H9 (cell line): ENCODE measurements around the gene C16orf95. TPM values are rescaled to one million over a fixed set of nuclear protein-coding genes. Genes with fewer than 3 reads are reported as not detected.

Experiments
- DNase-seq: peaks from one replicate; pipeline ENCODE4 v3.0.0-alpha.2; 2017
- H2AFZ ChIP-seq: one replicate; pipeline ENCODE4 v1.6.1; 2013; ENCODE audit warnings: mild to moderate bottlenecking, low read length, control low read depth, moderate library complexity
- H2AK5ac ChIP-seq: 2 replicates; pipeline ENCODE4 v1.6.1; 2013; ENCODE audit warnings: low read length, control low read depth, mixed read lengths; ENCODE audit not compliant: insufficient read length
- H2BK120ac ChIP-seq: one replicate; pipeline ENCODE4 v1.6.1; 2013; ENCODE audit warnings: low read depth, mild to moderate bottlenecking, low read length, control low read depth, inconsistent platforms; ENCODE audit not compliant: poor library complexity, severe bottlenecking
- H2BK12ac ChIP-seq: 2 replicates; pipeline ENCODE4 v1.6.1; 2013; ENCODE audit warnings: low read length, control low read depth, mixed read lengths, low read depth; ENCODE audit not compliant: insufficient read length
- H2BK15ac ChIP-seq: 2 replicates; pipeline ENCODE4 v1.6.1; 2013; ENCODE audit warnings: low read depth, low read length, control low read depth
- H2BK20ac ChIP-seq: one replicate; pipeline ENCODE4 v1.6.1; 2013; ENCODE audit warnings: low read depth, mild to moderate bottlenecking, low read length, control low read depth, inconsistent platforms; ENCODE audit not compliant: poor library complexity, severe bottlenecking
- H2BK5ac ChIP-seq: 2 replicates; pipeline ENCODE4 v1.6.1; 2013; ENCODE audit warnings: low read length, control low read depth, mixed read lengths; ENCODE audit not compliant: insufficient read length
- H3K14ac ChIP-seq: 2 replicates; pipeline ENCODE4 v1.6.1; 2013; ENCODE audit warnings: low read length, control low read depth; ENCODE audit not compliant: insufficient read depth
- H3K18ac ChIP-seq: 2 replicates; pipeline ENCODE4 v1.6.1; 2013; ENCODE audit warnings: low read depth, mild to moderate bottlenecking, mixed read lengths, low read length, control low read depth; ENCODE audit not compliant: insufficient read length
- H3K23ac ChIP-seq: 2 replicates; pipeline ENCODE4 v1.6.1; 2013; ENCODE audit warnings: low read length, control low read depth, mixed read lengths, low read depth; ENCODE audit not compliant: insufficient read length
- H3K23me2 ChIP-seq: 2 replicates; pipeline ENCODE4 v1.6.1; 2013; ENCODE audit warnings: low read depth, mild to moderate bottlenecking, mixed read lengths, low read length, control low read depth; ENCODE audit not compliant: insufficient read length, poor library complexity, severe bottlenecking
- H3K27ac ChIP-seq: 2 replicates; pipeline ENCODE4 v1.5.1; 2013; ENCODE audit warnings: low read length, control low read depth, mixed read lengths, low read depth; ENCODE audit not compliant: insufficient read length
- H3K27me3 ChIP-seq: 2 replicates; pipeline ENCODE4 v1.6.1; 2013; ENCODE audit warnings: low read length, control low read depth, inconsistent platforms; ENCODE audit not compliant: insufficient read depth
- H3K4ac ChIP-seq: 2 replicates; pipeline ENCODE4 v1.6.1; 2013; ENCODE audit warnings: low read depth, mild to moderate bottlenecking, control low read depth, inconsistent platforms, low read length, moderate library complexity
- H3K4me1 ChIP-seq: 2 replicates; pipeline ENCODE4 v1.6.1; 2013; ENCODE audit warnings: low read length, control low read depth, inconsistent platforms; ENCODE audit not compliant: insufficient read depth
- H3K4me2 ChIP-seq: 2 replicates; pipeline ENCODE4 v1.6.1; 2013; ENCODE audit warnings: low read length, control low read depth, mixed read lengths; ENCODE audit not compliant: insufficient read length, insufficient read depth
- H3K56ac ChIP-seq: 2 replicates; pipeline ENCODE4 v1.6.1; 2013; ENCODE audit warnings: low read depth, mild to moderate bottlenecking, mixed read lengths, low read length, control low read depth; ENCODE audit not compliant: insufficient read length
- H3K79me1 ChIP-seq: 2 replicates; pipeline ENCODE4 v1.6.1; 2013; ENCODE audit warnings: low read depth, mild to moderate bottlenecking, moderate library complexity, low read length, control low read depth, inconsistent platforms; ENCODE audit not compliant: insufficient read depth, poor library complexity, severe bottlenecking
- H3K79me2 ChIP-seq: 2 replicates; pipeline ENCODE4 v1.6.1; 2013; ENCODE audit warnings: low read length, control low read depth, inconsistent platforms; ENCODE audit not compliant: insufficient read depth
- H3K9ac ChIP-seq: 2 replicates; pipeline ENCODE4 v1.6.1; 2013; ENCODE audit warnings: low read length, control low read depth, mixed read lengths; ENCODE audit not compliant: insufficient read length; ENCODE audit errors: extremely low read depth
- H3K9me3 ChIP-seq: one replicate; pipeline ENCODE4 v1.6.1; 2013; ENCODE audit warnings: low read depth, low read length, inconsistent platforms; ENCODE audit not compliant: control insufficient read depth
- H3T11ph ChIP-seq: one replicate; pipeline ENCODE4 v1.6.1; 2013; ENCODE audit warnings: mild to moderate bottlenecking, low read length, control low read depth, inconsistent platforms
- H4K20me1 ChIP-seq: one replicate; pipeline ENCODE4 v1.6.1; 2013; ENCODE audit not compliant: control insufficient read depth, insufficient read length, insufficient read depth
- H4K5ac ChIP-seq: 2 replicates; pipeline ENCODE4 v1.6.1; 2013; ENCODE audit warnings: low read depth, mild to moderate bottlenecking, mixed read lengths, low read length, control low read depth; ENCODE audit not compliant: insufficient read length
- H4K8ac ChIP-seq: replicated peaks from 2 replicates; pipeline ENCODE4 v1.6.1; 2013; ENCODE audit warnings: low read length, control low read depth, mixed read lengths, low read depth; ENCODE audit not compliant: insufficient read length
- H4K91ac ChIP-seq: 2 replicates; pipeline ENCODE4 v1.6.1; 2013; ENCODE audit warnings: low read depth, mild to moderate bottlenecking, moderate library complexity, mixed read lengths, low read length, control low read depth; ENCODE audit not compliant: insufficient read length
- H3K27ac Mint-ChIP-seq, 3 experiments: 2 replicates in 2 of 3; 3 replicates in 1 of 3; pipeline ENCODE4 v1.8.0; 2020 to 2021; ENCODE audit warnings: mixed read lengths in 3 of 3, mild to moderate bottlenecking in 1 of 3, moderate library complexity in 1 of 3
- H3K27me3 Mint-ChIP-seq: 2 replicates; pipeline ENCODE4 v1.8.0; 2021; ENCODE audit warnings: low read depth, mild to moderate bottlenecking, moderate library complexity, mixed read lengths
- H3K36me3 Mint-ChIP-seq, 3 experiments: 2 replicates in 2 of 3; 3 replicates in 1 of 3; pipeline ENCODE4 v1.8.0; 2020 to 2021; ENCODE audit warnings: low read depth in 3 of 3, mixed read lengths in 3 of 3; ENCODE audit not compliant: insufficient read depth in 1 of 3
- H3K4me1 Mint-ChIP-seq, 2 experiments: 2 replicates each; pipeline ENCODE4 v1.8.0; 2020; ENCODE audit warnings: mixed read lengths in 2 of 2
- H3K4me3 Mint-ChIP-seq, 2 experiments: 2 replicates in 1 of 2; 3 replicates in 1 of 2; pipeline ENCODE4 v1.8.0; 2020 to 2021; ENCODE audit warnings: mild to moderate bottlenecking in 2 of 2, mixed read lengths in 2 of 2, moderate library complexity in 1 of 2
- H3K9me3 Mint-ChIP-seq, 2 experiments: 2 replicates in 1 of 2; 3 replicates in 1 of 2; pipeline ENCODE4 v1.8.0; 2020; ENCODE audit warnings: mild to moderate bottlenecking in 2 of 2, mixed read lengths in 2 of 2, moderate library complexity in 1 of 2
- CTCF ChIP-seq: fragments of 200-600 bp; sonication (generic); conservative IDR thresholded peaks from 3 replicates; pipeline ENCODE4 v1.8.0; 2021; ENCODE audit warnings: antibody characterized with exemption, mild to moderate bottlenecking
- WGBS: extraction: QIAGEN DNeasy Blood & Tissue Kit; methylation state at CpG from one replicate; pipeline ENCODE4 v1.1.7; 2013; ENCODE audit warnings: missing lambda C conversion rate, low lambda C conversion rate, mixed read lengths; ENCODE audit not compliant: insufficient read length; ENCODE audit errors: extremely low coverage; 5-methylcytosine and 5-hydroxymethylcytosine counted together
- total RNA-seq: library from RNA; stranded (reverse); gene quantifications from 2 replicates; pipeline ENCODE4 v1.2.1, GENCODE V29; 2021

Gene C16orf95
- total RNA-seq, 1 experiment from 2014 or later = 5.6 TPM

GRCh38 chr16:87338155-87338765 is 21.1 kb upstream of the C16orf95 start:
- H3K27me3 ChIP-seq = no peaks in the 10 kb centered on the region
- Mint-ChIP-seq H3K4me3 (no peak overlapping the region; a peak in 1 of 5 replicates), H3K27me3 (no peaks in the 10 kb centered on the region), H3K36me3 (peaks cover 16 to 33% (median 24%) of the 10 kb centered on the region in 3 experiments; a peak in 6 of 7 replicates), H3K9me3 (no peaks in the 10 kb centered on the region), H3K4me1 (peaks cover 0 to 7% of the 10 kb centered on the region in 2 experiments; a peak in 2 of 4 replicates), H3K27ac (no peak overlapping the region)
- H2BK20ac ChIP-seq = no peak overlapping the region
- no peak overlapping the region for H2BK120ac ChIP-seq
- H4K20me1 ChIP-seq = no peaks in the 10 kb centered on the region
- H3K18ac ChIP-seq = no peak overlapping the region
- H3K9ac ChIP-seq = no peak overlapping the region
- no peak overlapping the region for H4K8ac ChIP-seq
- H3K9me3 ChIP-seq = no peaks in the 10 kb centered on the region
- H3K23ac ChIP-seq = no peak overlapping the region
- no peaks in the 10 kb centered on the region for H3K4me1 ChIP-seq
- no peak for TF ChIP-seq CTCF
- H2BK12ac ChIP-seq = no peak overlapping the region
- no CpG with 5 or more reads among the region's 18 CpGs for WGBS
- H3K79me2 ChIP-seq = no peaks in the 10 kb centered on the region
- no peak overlapping the region for H3K4ac ChIP-seq
- H3K23me2 ChIP-seq = no peaks in the 10 kb centered on the region
- H3T11ph ChIP-seq = no peak overlapping the region
- H3K79me1 ChIP-seq = no peaks in the 10 kb centered on the region
- H3K56ac ChIP-seq = no peak overlapping the region
- no peak overlapping the region for H4K5ac ChIP-seq
- H2BK15ac ChIP-seq = no peak overlapping the region
- H3K4me2 ChIP-seq = no peak overlapping the region
- H2AFZ ChIP-seq = no peak overlapping the region
- no peak overlapping the region for H3K27ac ChIP-seq
- H2AK5ac ChIP-seq = no peak overlapping the region
- H4K91ac ChIP-seq = no peak overlapping the region
- DNase-seq = no peak
- no peak overlapping the region for H3K14ac ChIP-seq
- no peak overlapping the region for H2BK5ac ChIP-seq
